H9 (cell line): ENCODE results near the gene SH3BP5. TPM values are rescaled to one million over a fixed set of nuclear protein-coding genes. Genes with fewer than 3 reads are reported as not detected.

Experiments used
- DNase-seq: peaks from one replicate; pipeline ENCODE4 v3.0.0-alpha.2; 2017
- H2AFZ ChIP-seq: one replicate; pipeline ENCODE4 v1.6.1; 2013; ENCODE audit warnings: mild to moderate bottlenecking, low read length, control low read depth, moderate library complexity
- H2AK5ac ChIP-seq: 2 replicates; pipeline ENCODE4 v1.6.1; 2013; ENCODE audit warnings: low read length, control low read depth, mixed read lengths; ENCODE audit not compliant: insufficient read length
- H2BK120ac ChIP-seq: one replicate; pipeline ENCODE4 v1.6.1; 2013; ENCODE audit warnings: low read depth, mild to moderate bottlenecking, low read length, control low read depth, inconsistent platforms; ENCODE audit not compliant: poor library complexity, severe bottlenecking
- H2BK12ac ChIP-seq: 2 replicates; pipeline ENCODE4 v1.6.1; 2013; ENCODE audit warnings: low read length, control low read depth, mixed read lengths, low read depth; ENCODE audit not compliant: insufficient read length
- H2BK15ac ChIP-seq: 2 replicates; pipeline ENCODE4 v1.6.1; 2013; ENCODE audit warnings: low read depth, low read length, control low read depth
- H2BK20ac ChIP-seq: one replicate; pipeline ENCODE4 v1.6.1; 2013; ENCODE audit warnings: low read depth, mild to moderate bottlenecking, low read length, control low read depth, inconsistent platforms; ENCODE audit not compliant: poor library complexity, severe bottlenecking
- H2BK5ac ChIP-seq: 2 replicates; pipeline ENCODE4 v1.6.1; 2013; ENCODE audit warnings: low read length, control low read depth, mixed read lengths; ENCODE audit not compliant: insufficient read length
- H3K14ac ChIP-seq: 2 replicates; pipeline ENCODE4 v1.6.1; 2013; ENCODE audit warnings: low read length, control low read depth; ENCODE audit not compliant: insufficient read depth
- H3K18ac ChIP-seq: 2 replicates; pipeline ENCODE4 v1.6.1; 2013; ENCODE audit warnings: low read depth, mild to moderate bottlenecking, mixed read lengths, low read length, control low read depth; ENCODE audit not compliant: insufficient read length
- H3K23ac ChIP-seq: 2 replicates; pipeline ENCODE4 v1.6.1; 2013; ENCODE audit warnings: low read length, control low read depth, mixed read lengths, low read depth; ENCODE audit not compliant: insufficient read length
- H3K23me2 ChIP-seq: 2 replicates; pipeline ENCODE4 v1.6.1; 2013; ENCODE audit warnings: low read depth, mild to moderate bottlenecking, mixed read lengths, low read length, control low read depth; ENCODE audit not compliant: insufficient read length, poor library complexity, severe bottlenecking
- H3K27ac ChIP-seq: 2 replicates; pipeline ENCODE4 v1.5.1; 2013; ENCODE audit warnings: low read length, control low read depth, mixed read lengths, low read depth; ENCODE audit not compliant: insufficient read length
- H3K27me3 ChIP-seq: 2 replicates; pipeline ENCODE4 v1.6.1; 2013; ENCODE audit warnings: low read length, control low read depth, inconsistent platforms; ENCODE audit not compliant: insufficient read depth
- H3K4ac ChIP-seq: 2 replicates; pipeline ENCODE4 v1.6.1; 2013; ENCODE audit warnings: low read depth, mild to moderate bottlenecking, control low read depth, inconsistent platforms, low read length, moderate library complexity
- H3K4me1 ChIP-seq: 2 replicates; pipeline ENCODE4 v1.6.1; 2013; ENCODE audit warnings: low read length, control low read depth, inconsistent platforms; ENCODE audit not compliant: insufficient read depth
- H3K4me2 ChIP-seq: 2 replicates; pipeline ENCODE4 v1.6.1; 2013; ENCODE audit warnings: low read length, control low read depth, mixed read lengths; ENCODE audit not compliant: insufficient read length, insufficient read depth
- H3K56ac ChIP-seq: 2 replicates; pipeline ENCODE4 v1.6.1; 2013; ENCODE audit warnings: low read depth, mild to moderate bottlenecking, mixed read lengths, low read length, control low read depth; ENCODE audit not compliant: insufficient read length
- H3K79me1 ChIP-seq: 2 replicates; pipeline ENCODE4 v1.6.1; 2013; ENCODE audit warnings: low read depth, mild to moderate bottlenecking, moderate library complexity, low read length, control low read depth, inconsistent platforms; ENCODE audit not compliant: insufficient read depth, poor library complexity, severe bottlenecking
- H3K79me2 ChIP-seq: 2 replicates; pipeline ENCODE4 v1.6.1; 2013; ENCODE audit warnings: low read length, control low read depth, inconsistent platforms; ENCODE audit not compliant: insufficient read depth
- H3K9ac ChIP-seq: 2 replicates; pipeline ENCODE4 v1.6.1; 2013; ENCODE audit warnings: low read length, control low read depth, mixed read lengths; ENCODE audit not compliant: insufficient read length; ENCODE audit errors: extremely low read depth
- H3K9me3 ChIP-seq: one replicate; pipeline ENCODE4 v1.6.1; 2013; ENCODE audit warnings: low read depth, low read length, inconsistent platforms; ENCODE audit not compliant: control insufficient read depth
- H3T11ph ChIP-seq: one replicate; pipeline ENCODE4 v1.6.1; 2013; ENCODE audit warnings: mild to moderate bottlenecking, low read length, control low read depth, inconsistent platforms
- H4K20me1 ChIP-seq: one replicate; pipeline ENCODE4 v1.6.1; 2013; ENCODE audit not compliant: control insufficient read depth, insufficient read length, insufficient read depth
- H4K5ac ChIP-seq: 2 replicates; pipeline ENCODE4 v1.6.1; 2013; ENCODE audit warnings: low read depth, mild to moderate bottlenecking, mixed read lengths, low read length, control low read depth; ENCODE audit not compliant: insufficient read length
- H4K8ac ChIP-seq: replicated peaks from 2 replicates; pipeline ENCODE4 v1.6.1; 2013; ENCODE audit warnings: low read length, control low read depth, mixed read lengths, low read depth; ENCODE audit not compliant: insufficient read length
- H4K91ac ChIP-seq: 2 replicates; pipeline ENCODE4 v1.6.1; 2013; ENCODE audit warnings: low read depth, mild to moderate bottlenecking, moderate library complexity, mixed read lengths, low read length, control low read depth; ENCODE audit not compliant: insufficient read length
- H3K27ac Mint-ChIP-seq, 3 experiments: 2 replicates in 2 of 3; 3 replicates in 1 of 3; pipeline ENCODE4 v1.8.0; 2020 to 2021; ENCODE audit warnings: mixed read lengths in 3 of 3, mild to moderate bottlenecking in 1 of 3, moderate library complexity in 1 of 3
- H3K27me3 Mint-ChIP-seq: 2 replicates; pipeline ENCODE4 v1.8.0; 2021; ENCODE audit warnings: low read depth, mild to moderate bottlenecking, moderate library complexity, mixed read lengths
- H3K36me3 Mint-ChIP-seq, 3 experiments: 2 replicates in 2 of 3; 3 replicates in 1 of 3; pipeline ENCODE4 v1.8.0; 2020 to 2021; ENCODE audit warnings: low read depth in 3 of 3, mixed read lengths in 3 of 3; ENCODE audit not compliant: insufficient read depth in 1 of 3
- H3K4me1 Mint-ChIP-seq, 2 experiments: 2 replicates each; pipeline ENCODE4 v1.8.0; 2020; ENCODE audit warnings: mixed read lengths in 2 of 2
- H3K4me3 Mint-ChIP-seq, 2 experiments: 2 replicates in 1 of 2; 3 replicates in 1 of 2; pipeline ENCODE4 v1.8.0; 2020 to 2021; ENCODE audit warnings: mild to moderate bottlenecking in 2 of 2, mixed read lengths in 2 of 2, moderate library complexity in 1 of 2
- H3K9me3 Mint-ChIP-seq, 2 experiments: 2 replicates in 1 of 2; 3 replicates in 1 of 2; pipeline ENCODE4 v1.8.0; 2020; ENCODE audit warnings: mild to moderate bottlenecking in 2 of 2, mixed read lengths in 2 of 2, moderate library complexity in 1 of 2
- CTCF ChIP-seq: fragments of 200-600 bp; sonication (generic); conservative IDR thresholded peaks from 3 replicates; pipeline ENCODE4 v1.8.0; 2021; ENCODE audit warnings: antibody characterized with exemption, mild to moderate bottlenecking
- WGBS: extraction: QIAGEN DNeasy Blood & Tissue Kit; methylation state at CpG from one replicate; pipeline ENCODE4 v1.1.7; 2013; ENCODE audit warnings: missing lambda C conversion rate, low lambda C conversion rate, mixed read lengths; ENCODE audit not compliant: insufficient read length; ENCODE audit errors: extremely low coverage; 5-methylcytosine and 5-hydroxymethylcytosine counted together
- total RNA-seq: library from RNA; stranded (reverse); gene quantifications from 2 replicates; pipeline ENCODE4 v1.2.1, GENCODE V29; 2021

Gene SH3BP5
- total RNA-seq, 1 experiment from 2014 or later = 6.8 TPM

- no peak overlapping the region for H3K4me2 ChIP-seq
- WGBS = no CpG with 5 or more reads among the region's 6 CpGs
- H3K23me2 ChIP-seq = no peaks in the 10 kb centered on the region
These were observed 8.8 kb upstream of the SH3BP5 start for GRCh38 chr3:15341030-15341726.

More at GRCh38 chr3:15341030-15341726, 8.8 kb upstream of the SH3BP5 start:
- H2BK15ac ChIP-seq = no peak overlapping the region
- no peak for TF ChIP-seq CTCF
- Mint-ChIP-seq H3K27me3 (peaks cover 2% of the 10 kb centered on the region), H3K36me3 (peaks cover 0 to 1% (median 0%) of the 10 kb centered on the region in 3 experiments; a peak in 1 of 7 replicates), H3K9me3 (no peaks in the 10 kb centered on the region), H3K27ac (no peak overlapping the region), H3K4me1 (peaks cover 0 to 2% of the 10 kb centered on the region in 2 experiments; a peak in 2 of 4 replicates), H3K4me3 (no peak overlapping the region)
- H3K14ac ChIP-seq = 0 out of 2 replicates have a peak overlapping the region, but pooled peaks have one; percentile 20
- no peak overlapping the region for H3K23ac ChIP-seq
- no peaks in the 10 kb centered on the region for H3K9me3 ChIP-seq
- H2AFZ ChIP-seq = no peak overlapping the region
- H2BK12ac ChIP-seq = no peak overlapping the region
- no peaks in the 10 kb centered on the region for H3K79me2 ChIP-seq
- no peak overlapping the region for H2BK5ac ChIP-seq
- H3K27ac ChIP-seq = no peak overlapping the region
- H4K8ac ChIP-seq = no peak overlapping the region
- no peaks in the 10 kb centered on the region for H3K27me3 ChIP-seq
- DNase-seq = no peak
- no peak overlapping the region for H2BK120ac ChIP-seq
- no peaks in the 10 kb centered on the region for H3K4me1 ChIP-seq
- H4K91ac ChIP-seq = no peak overlapping the region
- H2AK5ac ChIP-seq = no peak overlapping the region
- H4K20me1 ChIP-seq = no peaks in the 10 kb centered on the region
- no peak overlapping the region for H2BK20ac ChIP-seq
- H3K18ac ChIP-seq = no peak overlapping the region
- no peak overlapping the region for H3K9ac ChIP-seq
- no peaks in the 10 kb centered on the region for H3K79me1 ChIP-seq
- no peak overlapping the region for H3K4ac ChIP-seq
- H3K56ac ChIP-seq = no peak overlapping the region
- no peak overlapping the region for H3T11ph ChIP-seq
- no peak overlapping the region for H4K5ac ChIP-seq
